Mesenchymal stem cell (in vitro differentiated cells and primary cell): ENCODE data around the gene MUC12. TPM values are rescaled to one million over a fixed set of nuclear protein-coding genes. Genes with fewer than 3 reads are reported as not detected.
A peak's percentile ranks its signal among the peaks of the same experiment; 100 is the strongest.

ENCODE experiments used
- DNase-seq: peaks from one replicate; pipeline ENCODE4 v3.0.0-alpha.2; 2013
- H2AFZ ChIP-seq: one replicate; pipeline ENCODE4 v1.6.1; 2013; ENCODE audit warnings: low read depth, mild to moderate bottlenecking, control low read depth, inconsistent platforms, low read length, moderate library complexity
- H2AK5ac ChIP-seq: 2 replicates; pipeline ENCODE4 v1.6.1; 2013; ENCODE audit warnings: low read length, moderate library complexity, mild to moderate bottlenecking, inconsistent platforms; ENCODE audit not compliant: severe bottlenecking
- H2BK120ac ChIP-seq: one replicate; pipeline ENCODE4 v1.6.1; 2013; ENCODE audit warnings: low read depth, mild to moderate bottlenecking, inconsistent platforms, low read length, moderate library complexity
- H2BK12ac ChIP-seq, 2 experiments: one replicate each; pipeline ENCODE4 v1.6.1; 2013; ENCODE audit warnings: inconsistent platforms in 2 of 2, low read length in 2 of 2, mild to moderate bottlenecking in 2 of 2, moderate library complexity in 2 of 2, control low read depth in 1 of 2
- H2BK15ac ChIP-seq: one replicate; pipeline ENCODE4 v1.6.1; 2013; ENCODE audit warnings: mild to moderate bottlenecking, low read depth, inconsistent platforms; ENCODE audit not compliant: poor library complexity, severe bottlenecking
- H2BK5ac ChIP-seq: 2 replicates; pipeline ENCODE4 v1.6.1; 2013; ENCODE audit warnings: low read depth, mild to moderate bottlenecking, low read length, control low read depth, inconsistent platforms; ENCODE audit not compliant: poor library complexity, severe bottlenecking
- H3K14ac ChIP-seq, 2 experiments: one replicate each; pipeline ENCODE4 v1.6.1; 2013; ENCODE audit warnings: inconsistent platforms in 2 of 2, low read length in 2 of 2, control low read depth in 1 of 2, mild to moderate bottlenecking in 1 of 2, moderate library complexity in 1 of 2
- H3K18ac ChIP-seq, 2 experiments: one replicate each; pipeline ENCODE4 v1.6.1; 2013; ENCODE audit warnings: inconsistent platforms in 2 of 2, low read length in 2 of 2, control low read depth in 1 of 2, low read depth in 1 of 2, mild to moderate bottlenecking in 1 of 2
- H3K23ac ChIP-seq, 2 experiments: one replicate each; pipeline ENCODE4 v1.6.1; 2013; ENCODE audit warnings: inconsistent platforms in 2 of 2, low read length in 2 of 2, mild to moderate bottlenecking in 2 of 2, moderate library complexity in 2 of 2, control low read depth in 1 of 2
- H3K27ac ChIP-seq: 2 replicates; pipeline ENCODE4 v1.5.1; 2013; ENCODE audit warnings: mild to moderate bottlenecking, moderate library complexity, low read length, control low read depth, inconsistent platforms; ENCODE audit not compliant: poor library complexity, severe bottlenecking
- H3K27me3 ChIP-seq, 2 experiments: 2 replicates each; pipeline versions ENCODE4 v1.6.1 to v1.7.0; 2013; ENCODE audit warnings: low read length in 2 of 2, mild to moderate bottlenecking in 2 of 2, moderate library complexity in 2 of 2, control low read depth in 1 of 2, inconsistent platforms in 1 of 2; ENCODE audit not compliant: control insufficient read depth in 1 of 2, insufficient read depth in 1 of 2
- H3K36me3 ChIP-seq, 2 experiments: 2 replicates each; pipeline versions ENCODE4 v1.6.1 to v1.7.0; 2013; ENCODE audit warnings: low read length in 2 of 2, control low read depth in 1 of 2, inconsistent platforms in 1 of 2, low read depth in 1 of 2, mild to moderate bottlenecking in 1 of 2; ENCODE audit not compliant: insufficient read depth in 2 of 2, control insufficient read depth in 1 of 2
- H3K4ac ChIP-seq, 2 experiments: one replicate each; pipeline ENCODE4 v1.6.1; 2013; ENCODE audit warnings: inconsistent platforms in 2 of 2, low read length in 2 of 2, mild to moderate bottlenecking in 2 of 2, moderate library complexity in 2 of 2, control low read depth in 1 of 2, low read depth in 1 of 2
- H3K4me1 ChIP-seq: 2 replicates; pipeline ENCODE4 v1.6.1; 2013; ENCODE audit warnings: low read depth, low read length, control low read depth; ENCODE audit not compliant: control insufficient read depth, insufficient read depth
- H3K4me2 ChIP-seq: 2 replicates; pipeline ENCODE4 v1.6.1; 2013; ENCODE audit warnings: low read length, mild to moderate bottlenecking, inconsistent platforms; ENCODE audit not compliant: poor library complexity, severe bottlenecking
- H3K4me3 ChIP-seq, 2 experiments: 2 replicates each; pipeline versions ENCODE4 v1.5.1 to v1.7.0; 2013; ENCODE audit warnings: low read length in 2 of 2, mild to moderate bottlenecking in 2 of 2, control low read depth in 1 of 2, low read depth in 1 of 2; ENCODE audit not compliant: insufficient read depth in 1 of 2
- H3K79me1 ChIP-seq: replicated peaks from 2 replicates; pipeline ENCODE4 v1.6.1; 2013; ENCODE audit warnings: mild to moderate bottlenecking, control low read depth, low read length, inconsistent platforms; ENCODE audit not compliant: poor library complexity, severe bottlenecking
- H3K9ac ChIP-seq: 2 replicates; pipeline ENCODE4 v1.7.0; 2013; ENCODE audit warnings: mild to moderate bottlenecking, low read length, moderate library complexity
- H3K9me3 ChIP-seq: 2 replicates; pipeline ENCODE4 v1.7.0; 2013; ENCODE audit warnings: mild to moderate bottlenecking, low read length; ENCODE audit not compliant: control insufficient read depth
- H4K8ac ChIP-seq: one replicate; pipeline ENCODE4 v1.6.1; 2013; ENCODE audit warnings: inconsistent platforms, mild to moderate bottlenecking, low read length, moderate library complexity
- H4K91ac ChIP-seq: one replicate; pipeline ENCODE4 v1.6.1; 2013; ENCODE audit warnings: mild to moderate bottlenecking, low read length, inconsistent platforms
- WGBS: methylation state at CpG from one replicate; pipeline ENCODE4 v1.1.7; 2013; ENCODE audit warnings: mixed read lengths; 5-methylcytosine and 5-hydroxymethylcytosine counted together
- small RNA-seq: library from polyadenylated mRNA; stranded (forward); fragments of <200 nt; extraction: miRNeasy Mini kit (QIAGEN cat#:217004); gene quantifications from one replicate; pipeline ENCODE3, GENCODE V24; 2013; ENCODE audit warnings: low read depth

MUC12 gene

GRCh38 chr7:101066833-101067177, 97.4 kb downstream of the MUC12 start:
- Histone ChIP-seq H3K79me1 (no peaks in the 10 kb centered on the region), H3K4me1 (peaks cover 10% of the 10 kb centered on the region), H3K23ac (no peak overlapping the region), H2BK15ac (no peak overlapping the region), H2BK120ac (no peak overlapping the region), H2BK5ac (no peak overlapping the region), H3K4me2 (peak overlapping the region; percentile 32), H3K18ac (no peak overlapping the region), H2BK12ac (peak overlapping the region in 1 of 2 experiments; percentile 15), H3K36me3 (no peaks in the 10 kb centered on the region), H4K8ac (no peak overlapping the region), H3K9ac (no peak overlapping the region), H3K4me3 (no peak overlapping the region), H2AK5ac (no peak overlapping the region), H3K27ac (no peak overlapping the region), H3K4ac (no peak overlapping the region), H3K14ac (no peak overlapping the region), H2AFZ (no peak overlapping the region), H3K27me3 (peaks cover 4 to 58% of the 10 kb centered on the region in 2 experiments), H3K9me3 (no peaks in the 10 kb centered on the region), H4K91ac (no peak overlapping the region)
- no peak for DNase-seq
- 56% methylated on average over 7 of the region's 7 CpGs for WGBS

GRCh38 chr7:101068401-101068800, 99.0 kb downstream of the MUC12 start:
- H3K79me1 ChIP-seq, result no peaks in the 10 kb centered on the region

More at GRCh38 chr7:101068401-101068800, 99.0 kb downstream of the MUC12 start:
- Histone ChIP-seq H3K27me3 (peaks cover 4 to 66% of the 10 kb centered on the region in 2 experiments), H3K14ac (no peak overlapping the region), H3K9me3 (no peaks in the 10 kb centered on the region), H2AK5ac (no peak overlapping the region), H3K4me2 (no peak overlapping the region), H3K36me3 (no peaks in the 10 kb centered on the region), H2BK15ac (no peak overlapping the region), H3K9ac (no peak overlapping the region), H3K18ac (no peak overlapping the region), H2BK120ac (no peak overlapping the region), H4K8ac (no peak overlapping the region), H4K91ac (no peak overlapping the region), H3K27ac (no peak overlapping the region), H3K4ac (no peak overlapping the region), H3K23ac (no peak overlapping the region), H2BK5ac (no peak overlapping the region), H2AFZ (no peak overlapping the region), H3K4me1 (peaks cover 10% of the 10 kb centered on the region), H2BK12ac (no peak overlapping the region), H3K4me3 (no peak overlapping the region)
- WGBS, result 76% methylated on average over 10 of the region's 10 CpGs
- DNase-seq, result no peak

Small RNA genes within 50 kb of the gene (small RNA-seq; reads per million reads assigned to genes)
- gene RPS29P15, result not detected
